Cerebellar cortex (tissue), 1 donor: ENCODE data around the gene ASGR2.
"Not testable (repeated sequence)": the region's sequence is repeated elsewhere in the genome, so short reads cannot be mapped to it uniquely, and the experiment has no call there.

ENCODE experiments used
- DNase-seq: peaks from one replicate; pipeline ENCODE4 v3.0.0-alpha.2; 2015; ENCODE audit warnings: low spot score

The ASGR2 gene

DNA sequence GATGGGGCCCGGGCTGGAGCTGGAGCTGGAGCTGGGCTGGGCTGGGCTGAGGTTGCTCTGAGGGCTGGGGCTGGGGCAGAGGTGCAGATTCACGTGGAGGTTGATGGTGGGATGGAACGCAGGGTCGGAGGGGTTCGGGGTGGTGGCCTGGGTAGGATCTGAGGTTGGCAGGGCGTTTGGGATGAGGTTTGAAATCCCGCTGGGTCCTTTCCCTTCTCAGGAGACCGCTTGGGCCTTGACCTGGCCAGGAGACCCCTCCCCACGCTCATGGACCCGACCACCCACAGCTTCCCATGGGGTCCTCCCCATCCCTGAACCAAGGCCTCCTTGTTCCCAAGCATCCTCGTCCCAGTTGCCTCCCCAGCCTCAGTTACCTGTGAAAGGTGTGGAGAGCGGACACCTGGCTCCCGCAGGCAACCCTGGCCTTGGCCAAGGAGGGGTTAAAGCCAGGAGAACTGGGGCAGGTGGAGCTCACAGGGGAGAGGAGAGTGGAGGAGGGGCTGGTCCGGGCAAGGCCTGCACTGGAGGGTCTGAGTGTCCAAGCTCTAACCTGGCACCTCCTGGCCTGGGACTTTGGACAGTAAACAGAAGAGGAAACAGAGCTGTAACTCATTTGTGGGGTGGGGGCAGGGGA, at the start of gene ASGR2:
Gene ASGR2, minus strand, starts transcription at position 582 of the 634 bp plus-strand sequence. CDS start 582 bp downstream, outside the sequence.
- no peak for DNase-seq

DNA sequence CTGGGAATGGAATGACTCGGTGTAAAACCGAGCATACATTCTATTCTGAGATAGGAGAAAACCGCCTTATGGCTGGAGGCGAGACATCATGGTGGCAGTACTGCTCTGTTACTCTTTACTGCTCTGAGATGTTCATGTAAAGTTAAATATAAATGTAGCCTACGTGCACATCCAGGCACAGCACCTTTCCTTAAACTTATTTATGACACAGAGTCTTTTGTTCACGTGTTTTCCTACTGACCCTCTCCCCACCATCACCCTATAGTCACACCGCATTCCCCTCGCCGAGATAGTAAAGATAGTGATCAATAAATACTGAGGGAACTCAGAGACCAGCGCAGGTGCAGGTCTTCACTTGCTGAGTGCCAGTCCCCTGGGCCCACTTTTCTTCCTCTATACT, 44.9 kb upstream of the ASGR2 start:
- DNase-seq: not testable (repeated sequence)

GRCh38 chr17:7158424-7158823, 43.8 kb upstream of the ASGR2 start:
- not testable (repeated sequence) for DNase-seq

GRCh38 chr17:7156342-7156940, 41.8 kb upstream of the ASGR2 start:
- no peak for DNase-seq

DNA sequence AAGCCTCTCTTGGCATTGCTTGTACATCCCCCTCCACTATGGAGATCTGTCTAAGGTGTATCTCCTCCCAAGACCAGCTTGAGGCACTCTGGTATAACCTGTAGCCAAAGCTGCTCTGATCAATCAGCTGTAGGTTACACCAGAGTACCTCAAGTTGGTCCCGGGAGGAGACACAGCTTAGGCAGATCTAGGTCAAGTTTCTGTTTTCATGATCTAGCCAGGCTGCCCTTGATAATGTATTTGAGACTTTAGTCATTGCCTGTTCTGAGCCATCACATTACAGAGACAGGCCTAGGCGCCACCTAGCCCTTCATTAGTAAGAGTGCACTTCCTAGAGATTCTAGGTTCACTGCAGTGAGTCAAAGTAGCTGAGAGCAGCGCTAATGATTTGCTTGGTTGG, 33.1 kb upstream of the ASGR2 start:
- DNase-seq: no peak

DNA sequence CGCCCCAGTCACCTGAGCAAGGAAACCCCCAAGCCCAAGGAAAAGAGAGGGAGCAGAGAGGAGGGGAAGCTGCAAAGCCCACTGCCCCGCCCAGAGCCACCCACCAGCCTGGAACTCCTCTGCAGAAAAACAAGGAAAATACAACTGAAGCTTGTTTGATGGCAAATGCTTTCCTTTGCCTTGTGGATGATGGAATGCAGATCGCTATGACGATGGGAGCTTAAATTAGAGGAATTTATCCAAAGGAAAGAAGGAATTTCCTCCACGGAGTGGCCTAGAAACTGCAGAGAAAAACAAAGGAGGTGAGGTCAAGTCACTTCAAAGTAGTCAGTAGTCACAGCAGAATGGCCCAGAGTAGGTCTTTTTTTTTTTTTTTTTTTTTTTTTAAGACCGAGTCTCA, 31.5 kb upstream of the ASGR2 start:
- no peak for DNase-seq

DNA sequence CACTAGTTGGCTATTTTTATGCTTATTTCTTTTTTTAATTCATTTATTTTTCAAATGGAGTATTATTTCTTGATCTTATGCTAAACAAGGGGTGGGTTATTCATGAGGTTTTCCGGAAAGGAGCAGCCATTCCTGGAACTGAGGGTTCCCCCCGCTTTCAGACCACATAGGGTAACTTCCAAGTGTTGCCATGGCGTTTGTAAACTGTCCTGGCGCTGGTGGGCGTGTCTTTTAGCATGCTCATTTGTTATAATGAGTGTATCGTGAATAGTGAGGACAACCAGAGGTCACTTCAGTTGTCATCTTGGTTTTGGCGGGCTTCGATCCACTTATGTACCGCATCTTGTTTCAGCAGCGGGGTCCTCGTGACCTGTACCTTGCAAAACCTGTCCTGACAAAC, 29.6 kb upstream of the ASGR2 start:
- DNase-seq: no peak

DNA sequence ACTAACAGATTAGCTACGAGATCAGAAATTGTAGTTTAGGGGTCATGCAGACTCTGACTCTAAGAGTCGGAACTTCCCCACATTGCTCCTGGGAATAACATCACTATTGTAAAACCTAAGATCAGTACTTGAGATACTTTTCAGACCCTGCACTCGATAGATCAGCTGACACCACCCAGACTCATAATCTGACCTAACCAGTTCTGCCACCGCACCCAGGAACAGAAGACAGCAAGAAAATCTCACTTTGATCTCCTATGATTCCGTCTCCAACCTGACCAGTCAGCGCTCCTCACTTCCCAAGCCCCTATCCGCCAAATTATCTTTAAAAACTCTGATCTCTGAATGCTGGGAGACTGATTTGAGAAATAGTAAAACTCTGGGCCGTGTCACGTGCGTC, 27.2 kb upstream of the ASGR2 start:
- DNase-seq: no peak

DNA sequence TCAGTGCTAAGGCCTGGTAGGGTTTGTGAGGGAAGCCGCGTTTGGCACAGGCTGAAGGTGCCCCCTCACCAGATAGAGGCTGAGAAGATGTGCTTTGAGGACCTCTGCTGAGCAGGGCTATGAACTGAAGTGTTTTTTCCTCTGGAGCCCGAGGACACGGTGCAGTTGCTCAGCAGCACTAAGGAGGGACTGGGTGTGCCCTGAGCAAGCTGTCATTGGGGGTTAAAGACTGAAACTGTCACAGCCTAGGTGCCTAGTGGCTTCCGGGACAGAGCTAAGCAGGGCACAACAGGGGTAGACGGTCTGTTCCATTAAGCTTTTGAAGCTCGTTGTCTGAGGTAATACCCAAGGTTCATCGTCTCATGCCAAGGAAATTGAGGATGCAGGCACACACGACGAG, 24.8 kb upstream of the ASGR2 start:
- no peak for DNase-seq

DNA sequence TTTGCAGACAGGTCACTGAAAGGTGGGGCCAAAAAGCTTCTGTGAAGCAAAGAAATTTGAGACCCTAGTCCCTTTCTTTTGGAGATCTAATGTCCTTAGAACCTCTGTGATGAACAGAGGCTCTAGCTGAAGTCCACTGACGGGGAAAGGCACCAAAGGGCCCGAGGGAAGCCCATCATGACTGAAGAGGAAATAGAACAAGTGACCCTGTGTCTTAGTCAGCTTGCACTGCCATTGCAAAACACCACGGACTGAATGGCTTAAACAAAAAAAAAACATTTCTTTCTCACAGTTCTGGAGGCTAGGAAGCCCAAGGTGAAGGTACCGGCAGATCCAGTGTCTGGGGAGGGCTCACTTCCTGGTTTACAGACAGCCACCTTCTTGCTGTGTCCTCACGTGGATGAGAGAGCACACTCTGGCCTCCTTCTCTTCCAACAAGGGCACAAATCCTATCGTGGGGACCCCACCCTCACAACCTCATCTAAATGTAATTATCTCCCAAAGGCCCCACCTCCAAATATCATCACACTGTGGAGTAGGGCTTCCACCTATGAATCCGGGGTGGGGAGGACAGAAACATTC, 24.3 kb upstream of the ASGR2 start:
- DNase-seq: no peak

DNA sequence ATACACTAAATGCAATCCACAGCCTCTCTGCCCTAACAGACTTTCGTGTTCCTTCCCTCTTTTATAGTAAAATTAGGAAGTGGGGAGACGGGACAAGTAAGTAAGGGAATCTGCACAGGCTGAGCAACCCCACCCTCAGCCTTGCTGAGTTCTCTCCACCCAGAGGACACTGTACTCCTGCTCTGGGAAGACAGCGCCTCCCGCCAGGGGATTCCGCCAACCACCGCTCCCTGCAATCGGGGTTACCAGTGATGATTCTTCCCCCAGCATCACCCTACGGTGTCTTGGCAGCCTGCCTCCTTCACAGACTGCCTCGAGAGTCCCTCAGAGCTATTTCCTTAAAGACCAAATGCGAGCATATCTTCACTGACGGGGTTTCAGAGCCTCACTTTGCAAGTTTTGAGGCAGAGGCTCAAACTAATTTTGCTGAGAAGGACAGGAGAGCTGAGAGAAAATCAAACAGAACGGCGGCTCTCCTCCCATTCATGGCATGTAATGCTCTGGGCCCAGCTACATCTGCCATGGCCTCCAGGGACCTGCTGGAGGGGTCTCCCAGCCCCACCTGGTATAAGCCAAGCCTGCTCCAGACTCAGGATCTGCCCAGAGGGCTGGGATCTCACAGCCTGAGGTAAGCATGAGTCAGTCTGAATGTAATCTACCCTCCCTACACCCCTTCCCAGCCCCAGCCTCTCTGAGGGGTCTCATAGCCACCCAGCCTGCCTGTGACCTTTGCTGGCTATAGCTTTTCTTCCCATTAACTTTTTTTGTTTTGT, 22.7 kb upstream of the ASGR2 start:
- no peak for DNase-seq

GRCh38 chr17:7136266-7136877, 21.8 kb upstream of the ASGR2 start:
- peak; percentile 80 for DNase-seq

GRCh38 chr17:7133916-7134315, 19.3 kb upstream of the ASGR2 start:
- no peak for DNase-seq

GRCh38 chr17:7133424-7133823, 18.8 kb upstream of the ASGR2 start:
- no peak for DNase-seq

GRCh38 chr17:7132511-7133094, 18.0 kb upstream of the ASGR2 start:
- no peak for DNase-seq

GRCh38 chr17:7131423-7131791, 16.8 kb upstream of the ASGR2 start:
- no peak for DNase-seq

DNA sequence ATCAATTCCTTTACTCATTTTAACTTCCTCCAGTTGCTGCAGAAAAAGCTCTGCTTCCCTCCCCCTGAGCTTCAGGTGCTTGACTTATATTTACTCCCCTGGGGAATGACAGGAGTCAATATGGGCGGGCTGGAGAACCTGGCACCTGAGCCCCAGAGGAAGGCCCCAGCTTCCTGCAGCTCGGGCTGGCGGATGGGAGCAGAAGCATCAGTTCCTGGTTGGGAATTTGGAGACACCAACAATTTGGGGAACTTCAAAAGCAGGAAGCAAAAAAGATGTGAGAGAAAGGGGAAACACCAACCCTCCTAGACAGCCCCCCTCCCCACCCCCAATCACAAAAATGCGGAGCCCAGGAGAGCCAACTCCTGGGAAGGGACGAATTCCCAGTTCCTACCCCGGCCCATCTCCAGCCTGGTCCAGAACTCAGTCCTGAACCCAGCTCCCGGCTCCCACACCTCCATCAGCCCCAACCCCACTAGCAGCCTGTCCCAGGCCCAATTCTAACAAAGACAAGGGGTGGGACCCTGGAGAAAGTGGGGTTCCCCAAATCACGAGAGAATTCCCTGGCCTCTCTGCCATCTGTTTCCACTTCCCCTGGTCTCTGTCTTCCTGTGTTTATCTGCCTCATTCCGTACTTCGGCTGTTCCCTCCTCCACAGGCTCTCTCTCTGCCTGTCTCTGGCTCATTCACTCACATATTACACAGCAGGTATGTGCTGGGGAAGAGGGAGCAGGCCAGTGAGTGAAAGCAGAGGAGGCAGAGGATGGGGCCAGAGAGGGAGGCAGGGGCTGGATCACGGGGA, 16.2 kb upstream of the ASGR2 start:
- no peak for DNase-seq

DNA sequence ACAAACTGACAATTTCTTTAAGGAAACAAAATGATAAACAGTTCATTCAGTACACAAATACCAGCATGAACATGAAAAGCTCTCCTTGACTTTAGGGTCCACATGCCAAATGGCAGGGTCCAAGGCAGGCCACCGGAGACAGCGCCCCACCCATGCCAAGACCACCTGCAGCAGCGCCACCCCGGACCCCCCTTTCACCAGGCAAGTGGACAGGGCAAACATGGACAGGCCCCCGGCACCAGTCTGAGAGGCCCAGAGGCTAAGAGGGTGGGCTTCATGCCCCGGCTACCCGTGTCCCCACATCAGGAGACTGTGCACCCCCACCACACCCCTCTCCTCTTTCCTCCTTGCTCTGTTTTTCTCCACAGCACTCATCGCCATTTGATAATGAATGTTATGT, 14.7 kb upstream of the ASGR2 start:
- no peak for DNase-seq

DNA sequence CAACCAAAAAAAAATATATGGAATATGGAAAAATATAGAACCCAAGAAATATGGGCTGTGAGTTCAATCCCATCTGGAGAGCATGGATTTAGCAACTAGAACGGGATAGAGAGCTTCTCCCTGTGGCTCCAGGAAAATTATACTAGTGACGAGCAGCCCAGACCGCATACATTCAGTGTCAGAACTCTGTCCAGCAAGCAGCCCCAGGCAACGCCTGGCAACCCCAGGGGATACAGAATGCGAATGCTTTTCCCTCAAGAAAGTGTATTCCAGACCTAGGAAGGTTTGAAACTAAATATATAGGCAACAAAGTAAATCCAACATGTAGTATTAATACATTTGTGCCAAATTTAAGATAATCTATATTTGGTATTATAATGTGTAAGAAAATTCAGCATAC, 13.5 kb upstream of the ASGR2 start:
- DNase-seq: no peak

GRCh38 chr17:7127501-7127900, 12.9 kb upstream of the ASGR2 start:
- not testable (repeated sequence) for DNase-seq

- DNase-seq: not testable (repeated sequence)
These were observed 11.8 kb upstream of the ASGR2 start for GRCh38 chr17:7126386-7126785.
